OCI-LY3 (cell line): ENCODE measurements around the gene CPEB3.

Experiments used
- H2AFZ ChIP-seq: fragments of 200-600, 300-600 bp; shearing (Covaris generic); 2 replicates; pipeline ENCODE4 v1.6.0; 2014; ENCODE audit warnings: antibody characterized with exemption, low read depth, low read length
- H3K27ac ChIP-seq: fragments of 200-600, 300-600 bp; sonication (generic); 2 replicates; pipeline ENCODE4 v1.5.1; 2014; ENCODE audit warnings: mild to moderate bottlenecking, low read length, moderate library complexity, mixed read lengths
- H3K27me3 ChIP-seq: fragments of 200-600, 300-600 bp; sonication (generic); 2 replicates; pipeline ENCODE4 v1.6.1; 2014; ENCODE audit warnings: low read depth, low read length, mixed read lengths
- H3K36me3 ChIP-seq: fragments of 200-600, 300-600 bp; sonication (generic); replicated peaks from 2 replicates; pipeline ENCODE3; 2014; ENCODE audit warnings: low read depth, low read length, mixed read lengths
- H3K4me1 ChIP-seq: fragments of 300-600, 200-600 bp; sonication (generic); 2 replicates; pipeline ENCODE4 v1.6.1; 2014; ENCODE audit warnings: low read length, mixed read lengths
- H3K4me2 ChIP-seq: fragments of 200-600, 300-600 bp; sonication (generic); 2 replicates; pipeline ENCODE4 v1.6.1; 2014; ENCODE audit warnings: low read length, mixed read lengths
- H3K4me3 ChIP-seq: fragments of 300-600, 200-600 bp; sonication (generic); 2 replicates; pipeline ENCODE4 v1.5.1; 2014; ENCODE audit warnings: antibody characterized with exemption, mild to moderate bottlenecking, low read length, moderate library complexity
- H3K79me2 ChIP-seq: fragments of 300-600, 200-600 bp; shearing (Covaris generic); 2 replicates; pipeline ENCODE4 v1.6.1; 2014; ENCODE audit warnings: mild to moderate bottlenecking, low read length, mixed read lengths
- H3K9ac ChIP-seq: fragments of 300-600, 200-600 bp; shearing (Covaris generic); 2 replicates; pipeline ENCODE4 v1.6.0; 2014; ENCODE audit warnings: mild to moderate bottlenecking, low read length, moderate library complexity
- H3K9me3 ChIP-seq: fragments of 200-600, 300-600 bp; shearing (Covaris generic); 2 replicates; pipeline ENCODE4 v1.6.1; 2014; ENCODE audit warnings: low read length, mixed read lengths; ENCODE audit not compliant: insufficient read depth
- H4K20me1 ChIP-seq: fragments of 200-600, 300-600 bp; sonication (generic); 2 replicates; pipeline ENCODE4 v1.6.1; 2016; ENCODE audit warnings: low read length, mixed read lengths; ENCODE audit not compliant: insufficient read depth
- EZH2phosphoT487 ChIP-seq: fragments of 200-600 bp; shearing (Covaris generic); IDR thresholded peaks from 2 replicates; pipeline ENCODE4 v1.6.1; 2018; ENCODE audit warnings: antibody characterized with exemption, mixed run types, low read depth
- TF ChIP-seq, protein P1 (sequence below): fragments of 200-600, 300-600 bp; sonication (generic); IDR thresholded peaks from 2 replicates; pipeline ENCODE4 v1.5.1; 2014; ENCODE audit warnings: antibody characterized with exemption, low read length, low read depth

The CPEB3 gene

DNA sequence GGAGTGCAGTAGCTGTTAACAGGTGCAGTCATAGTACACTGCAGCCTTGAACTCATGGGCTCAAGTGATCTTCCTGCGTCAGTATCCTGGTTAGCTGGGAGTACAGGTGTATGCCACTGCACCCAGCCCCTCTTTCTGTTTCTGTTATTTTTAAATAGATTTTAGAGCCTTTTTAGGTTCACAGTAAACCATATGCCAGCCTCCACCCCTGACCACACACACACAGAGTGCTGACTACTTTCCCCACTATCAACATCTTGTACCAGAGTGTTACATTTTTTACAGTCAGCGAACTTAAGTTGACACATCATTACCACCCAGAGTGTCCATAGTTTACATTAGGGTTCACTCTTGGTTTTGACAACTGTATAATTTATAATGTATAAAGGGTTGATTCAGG, 32.2 kb upstream of the CPEB3 start:
- no peaks in the 10 kb centered on the region for H3K4me1 ChIP-seq
- no peak overlapping the region for H2AFZ ChIP-seq
- H3K27ac ChIP-seq: no peak overlapping the region
- TF ChIP-seq, protein P1, sequence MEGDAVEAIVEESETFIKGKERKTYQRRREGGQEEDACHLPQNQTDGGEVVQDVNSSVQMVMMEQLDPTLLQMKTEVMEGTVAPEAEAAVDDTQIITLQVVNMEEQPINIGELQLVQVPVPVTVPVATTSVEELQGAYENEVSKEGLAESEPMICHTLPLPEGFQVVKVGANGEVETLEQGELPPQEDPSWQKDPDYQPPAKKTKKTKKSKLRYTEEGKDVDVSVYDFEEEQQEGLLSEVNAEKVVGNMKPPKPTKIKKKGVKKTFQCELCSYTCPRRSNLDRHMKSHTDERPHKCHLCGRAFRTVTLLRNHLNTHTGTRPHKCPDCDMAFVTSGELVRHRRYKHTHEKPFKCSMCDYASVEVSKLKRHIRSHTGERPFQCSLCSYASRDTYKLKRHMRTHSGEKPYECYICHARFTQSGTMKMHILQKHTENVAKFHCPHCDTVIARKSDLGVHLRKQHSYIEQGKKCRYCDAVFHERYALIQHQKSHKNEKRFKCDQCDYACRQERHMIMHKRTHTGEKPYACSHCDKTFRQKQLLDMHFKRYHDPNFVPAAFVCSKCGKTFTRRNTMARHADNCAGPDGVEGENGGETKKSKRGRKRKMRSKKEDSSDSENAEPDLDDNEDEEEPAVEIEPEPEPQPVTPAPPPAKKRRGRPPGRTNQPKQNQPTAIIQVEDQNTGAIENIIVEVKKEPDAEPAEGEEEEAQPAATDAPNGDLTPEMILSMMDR: no peak
- no peak for TF ChIP-seq EZH2phosphoT487
- H4K20me1 ChIP-seq: no peaks in the 10 kb centered on the region
- H3K4me2 ChIP-seq: no peak overlapping the region
- H3K4me3 ChIP-seq: no peak overlapping the region
- H3K79me2 ChIP-seq: 0 out of 2 replicates have a peak, but pooled peaks cover 5% of the 10 kb centered on the region
- H3K9ac ChIP-seq: no peak overlapping the region
- H3K27me3 ChIP-seq: no peaks in the 10 kb centered on the region
- H3K36me3 ChIP-seq: no peaks in the 10 kb centered on the region
- H3K9me3 ChIP-seq: no peaks in the 10 kb centered on the region

DNA sequence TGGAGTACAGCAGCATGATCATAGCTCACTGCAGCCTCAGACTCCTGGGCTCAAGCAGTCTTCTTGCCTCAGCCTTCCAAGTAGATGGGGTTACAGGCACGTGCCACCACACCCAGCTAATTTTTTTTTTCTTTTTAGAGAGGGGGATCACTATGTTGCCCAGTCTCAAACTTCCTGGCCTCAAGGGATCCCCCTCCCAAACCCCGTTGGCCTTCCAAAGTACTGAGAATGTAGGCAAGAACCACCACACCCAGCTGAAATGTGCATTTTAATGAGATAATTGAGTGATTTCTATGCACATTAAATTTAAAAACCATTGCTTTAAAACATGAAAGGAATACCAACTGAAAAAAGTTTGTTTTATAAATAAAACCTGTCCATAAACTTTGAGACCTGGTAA, 25.7 kb upstream of the CPEB3 start:
- no peaks in the 10 kb centered on the region for H3K9me3 ChIP-seq
- H3K4me2 ChIP-seq: no peak overlapping the region
- H3K9ac ChIP-seq: no peak overlapping the region
- H3K79me2 ChIP-seq: no peaks in the 10 kb centered on the region
- no peaks in the 10 kb centered on the region for H3K27me3 ChIP-seq
- H3K4me1 ChIP-seq: no peaks in the 10 kb centered on the region
- H2AFZ ChIP-seq: no peak overlapping the region
- H3K36me3 ChIP-seq: peaks cover 2% of the 10 kb centered on the region
- H3K27ac ChIP-seq: no peak overlapping the region
- no peaks in the 10 kb centered on the region for H4K20me1 ChIP-seq
- TF ChIP-seq, protein P1: no peak
- no peak overlapping the region for H3K4me3 ChIP-seq

DNA sequence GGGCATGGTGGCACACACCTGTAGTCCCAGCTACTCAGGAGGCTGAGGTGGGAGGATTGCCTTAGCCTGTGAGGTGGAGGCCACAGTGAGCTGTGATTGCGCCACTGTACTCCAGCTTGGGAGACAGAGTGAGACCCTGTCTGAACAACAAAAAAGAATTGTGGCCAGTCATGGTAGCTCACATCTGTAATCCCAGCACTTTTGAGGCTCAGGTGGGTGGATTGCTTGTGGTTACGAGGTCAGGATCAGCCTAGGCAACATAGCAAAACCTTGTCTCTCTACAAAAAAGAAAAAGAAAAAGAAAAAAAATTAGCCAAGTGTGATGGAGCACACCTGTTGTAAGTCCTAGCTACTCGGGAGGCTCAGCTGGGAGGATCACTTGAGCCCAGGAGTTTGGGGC, 22.9 kb upstream of the CPEB3 start:
- Histone ChIP-seq H3K9me3 (no peaks in the 10 kb centered on the region), H3K4me2 (no peak overlapping the region), H4K20me1 (peaks cover 6% of the 10 kb centered on the region; the same call in 1 of the 2 replicates), H3K79me2 (peaks cover 8% of the 10 kb centered on the region; the same call in 1 of the 2 replicates), H2AFZ (no peak overlapping the region), H3K27ac (no peak overlapping the region), H3K36me3 (peaks cover 2% of the 10 kb centered on the region), H3K4me3 (no peak overlapping the region), H3K27me3 (no peaks in the 10 kb centered on the region), H3K9ac (no peak overlapping the region), H3K4me1 (no peaks in the 10 kb centered on the region)
- TF ChIP-seq EZH2phosphoT487: no peak
- TF ChIP-seq, protein P1: no peak

DNA sequence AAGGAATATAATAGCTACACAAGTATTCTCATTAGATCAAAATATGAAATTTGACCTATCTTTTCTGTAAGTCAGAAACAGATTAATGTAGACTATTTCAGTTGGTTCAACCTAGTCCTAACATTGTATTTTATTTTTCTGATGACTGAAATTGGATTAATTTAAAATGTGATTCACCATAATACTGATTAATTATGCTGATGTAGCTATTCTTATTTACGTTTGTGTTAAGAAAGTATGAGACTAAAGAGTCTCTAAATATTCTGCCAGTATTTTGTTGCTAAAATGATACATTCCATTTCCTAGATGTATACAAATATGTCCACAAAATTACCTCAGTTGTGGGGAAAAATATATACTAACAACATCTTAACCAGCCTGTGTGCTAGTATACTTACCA, 18.4 kb upstream of the CPEB3 start:
- Histone ChIP-seq H3K4me3 (no peak overlapping the region), H3K9ac (no peak overlapping the region), H4K20me1 (peaks cover 9% of the 10 kb centered on the region), H2AFZ (no peak overlapping the region), H3K4me1 (peaks cover 5% of the 10 kb centered on the region; the same call in 1 of the 2 replicates), H3K27me3 (no peaks in the 10 kb centered on the region), H3K4me2 (no peak overlapping the region), H3K79me2 (peaks cover 35% of the 10 kb centered on the region), H3K9me3 (no peaks in the 10 kb centered on the region), H3K27ac (no peak overlapping the region), H3K36me3 (peaks cover 2% of the 10 kb centered on the region)
- TF ChIP-seq EZH2phosphoT487: no peak
- TF ChIP-seq, protein P1: no peak
